MCF 10A (cell line): ENCODE measurements around the gene H1-8. TPM values are rescaled to one million over a fixed set of nuclear protein-coding genes. Genes with fewer than 3 reads are reported as not detected.

Experiments
- BruUV-seq: library from RNA; stranded (reverse); fragments of 400-500 nt; replicated peaks from 2 replicates; lab custom pipeline; 2021; lab: Mats Ljungman, UMichigan
- CTCF ChIA-PET: fragments of 300-600 bp; sonication (Branson Sonifier 250); formaldehyde crosslinking; extraction: SDS; loops from one replicate; lab custom pipeline; 2021; ENCODE audit warnings: antibody characterized with exemption, inconsistent platforms; lab: Yijun Ruan, JAX
- POLR2A ChIA-PET: fragments of 300-600, 350-650 bp; sonication (Branson Sonifier 250); formaldehyde crosslinking; extraction: SDS; loops from one replicate; lab custom pipeline; 2020; ENCODE audit warnings: antibody characterized with exemption, inconsistent platforms; lab: Yijun Ruan, JAX
- DNase-seq: peaks from one replicate; pipeline ENCODE4 v3.0.0-alpha.2; 2018; ENCODE audit not compliant: unreplicated experiment
- H3K27ac Mint-ChIP-seq: one replicate; pipeline ENCODE4 v1.8.0; 2022; ENCODE audit warnings: mild to moderate bottlenecking, low read depth, mixed read lengths; ENCODE audit not compliant: unreplicated experiment
- H3K27me3 Mint-ChIP-seq: one replicate; pipeline ENCODE4 v1.8.0; 2022; ENCODE audit warnings: mixed read lengths; ENCODE audit not compliant: insufficient read depth, unreplicated experiment
- H3K36me3 Mint-ChIP-seq: one replicate; pipeline ENCODE4 v1.8.0; 2022; ENCODE audit warnings: mild to moderate bottlenecking, moderate library complexity, mixed read lengths; ENCODE audit not compliant: insufficient read depth, unreplicated experiment
- H3K4me1 Mint-ChIP-seq: one replicate; pipeline ENCODE4 v1.8.0; 2022; ENCODE audit warnings: mixed read lengths; ENCODE audit not compliant: insufficient read depth, unreplicated experiment
- H3K4me3 Mint-ChIP-seq: one replicate; pipeline ENCODE4 v1.8.0; 2022; ENCODE audit warnings: mild to moderate bottlenecking, moderate library complexity, mixed read lengths; ENCODE audit not compliant: unreplicated experiment
- H3K9me3 Mint-ChIP-seq: one replicate; pipeline ENCODE4 v1.8.0; 2022; ENCODE audit warnings: mixed read lengths; ENCODE audit not compliant: unreplicated experiment
- CTCF ChIP-seq: fragments of 200-600 bp; IDR thresholded peaks from one replicate; pipeline ENCODE4 v1.8.0; 2022; ENCODE audit warnings: antibody characterized with exemption, mild to moderate bottlenecking; ENCODE audit not compliant: unreplicated experiment
- intact Hi-C: fragments of 100-400 bp; cut with micrococcal nuclease; formaldehyde crosslinking; loops from 2 replicates; pipeline ENCODE4 v1.14.1; 2022
- total RNA-seq: library from RNA; stranded (reverse); gene quantifications from 2 replicates; pipeline ENCODE4 v1.2.3, GENCODE V29; 2022

H1-8 gene
- total RNA-seq, 1 experiment from 2014 or later: not detected

- intact Hi-C loops: no loop called here
- BruUV-seq: no TSS peak
- no peaks in the 10 kb centered on the region for H3K4me1 Mint-ChIP-seq
- H3K9me3 Mint-ChIP-seq: no peaks in the 10 kb centered on the region
- ChIA-PET CTCF (interaction anchor here (0.6 kb wide), 1 partner anchor 11 kb away, joined by 3 read pairs; no protein-coding TSS in a partner anchor), POLR2A (no interaction called here)
- no peaks in the 10 kb centered on the region for H3K27me3 Mint-ChIP-seq
- no peak for DNase-seq
- no peak overlapping the region for H3K4me3 Mint-ChIP-seq
- no peak overlapping the region for H3K27ac Mint-ChIP-seq
- H3K36me3 Mint-ChIP-seq: no peaks in the 10 kb centered on the region
- TF ChIP-seq CTCF: no peak
Measured at GRCh38 chr3:129530251-129530791, 12.7 kb upstream of the H1-8 start.

- BruUV-seq: no TSS peak
- ChIA-PET POLR2A (no interaction called here), CTCF (interaction anchor here (0.6 kb wide), 1 partner anchor 12 kb away, joined by 3 read pairs; no protein-coding TSS in a partner anchor)
- Mint-ChIP-seq H3K9me3 (no peaks in the 10 kb centered on the region), H3K27ac (no peak overlapping the region), H3K4me3 (no peak overlapping the region), H3K4me1 (no peaks in the 10 kb centered on the region), H3K27me3 (no peaks in the 10 kb centered on the region), H3K36me3 (no peaks in the 10 kb centered on the region)
- intact Hi-C loops: no loop called here
- TF ChIP-seq CTCF: no peak
- DNase-seq: no peak
Measured at GRCh38 chr3:129530821-129531220, 12.2 kb upstream of the H1-8 start.

GRCh38 chr3:129531699-129532098, 11.3 kb upstream of the H1-8 start:
- H3K27ac Mint-ChIP-seq: no peak overlapping the region
- DNase-seq: no peak
- no peaks in the 10 kb centered on the region for H3K9me3 Mint-ChIP-seq
- no peaks in the 10 kb centered on the region for H3K27me3 Mint-ChIP-seq
- no peak overlapping the region for H3K4me3 Mint-ChIP-seq
- intact Hi-C loops: no loop called here
- CTCF ChIA-PET: no interaction called here
- H3K36me3 Mint-ChIP-seq: no peaks in the 10 kb centered on the region
- no TSS peak for BruUV-seq
- H3K4me1 Mint-ChIP-seq: no peaks in the 10 kb centered on the region
- no peak for TF ChIP-seq CTCF
- POLR2A ChIA-PET: no interaction called here

GRCh38 chr3:129532261-129532660, 10.7 kb upstream of the H1-8 start:
- DNase-seq: no peak
- no peaks in the 10 kb centered on the region for H3K4me1 Mint-ChIP-seq
- ChIA-PET CTCF (no interaction called here), POLR2A (no interaction called here)
- H3K36me3 Mint-ChIP-seq: no peaks in the 10 kb centered on the region
- BruUV-seq: no TSS peak
- intact Hi-C loops: no loop called here
- no peak overlapping the region for H3K27ac Mint-ChIP-seq
- no peaks in the 10 kb centered on the region for H3K9me3 Mint-ChIP-seq
- no peak overlapping the region for H3K4me3 Mint-ChIP-seq
- TF ChIP-seq CTCF: no peak
- H3K27me3 Mint-ChIP-seq: no peaks in the 10 kb centered on the region
